ENCODE measurements around the gene POMT2. TPM values are rescaled to one million over a fixed set of nuclear protein-coding genes. Genes with fewer than 3 reads are reported as not detected.

The POMT2 gene
- polyA plus RNA-seq, 1 of the 3 experiments (the other 2 are of a cell fraction): 19.9 TPM

DNA sequence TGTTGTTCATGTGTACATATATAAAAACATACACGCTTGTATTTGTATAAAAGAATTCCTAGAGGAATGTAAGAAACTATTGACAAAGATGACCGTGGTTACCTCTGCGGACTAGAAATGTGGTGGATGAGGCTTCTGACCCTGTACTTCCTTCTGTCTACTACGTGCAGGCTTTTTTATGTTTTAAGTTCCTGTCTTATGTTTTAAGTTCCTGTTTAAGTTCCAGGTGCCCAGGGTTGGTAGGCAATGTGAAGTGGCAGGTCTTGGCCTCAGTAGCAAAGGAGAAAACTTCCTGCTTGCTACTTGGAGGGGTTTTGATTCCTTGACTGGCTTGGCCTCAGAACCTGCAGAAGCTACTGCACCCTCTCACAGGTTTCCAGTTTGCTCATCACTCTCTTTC lies 11.6 kb downstream of the POMT2 start (continued):
- no peak for TF ChIP-seq SIN3A (IDR thresholded peaks at IDR 0.05; ENCODE audit: borderline replicate concordance, low read depth, low read length)
- TF ChIP-seq FOSL2 (IDR thresholded peaks at IDR 0.05; ENCODE audit: borderline replicate concordance, low read depth): no peak

DNA sequence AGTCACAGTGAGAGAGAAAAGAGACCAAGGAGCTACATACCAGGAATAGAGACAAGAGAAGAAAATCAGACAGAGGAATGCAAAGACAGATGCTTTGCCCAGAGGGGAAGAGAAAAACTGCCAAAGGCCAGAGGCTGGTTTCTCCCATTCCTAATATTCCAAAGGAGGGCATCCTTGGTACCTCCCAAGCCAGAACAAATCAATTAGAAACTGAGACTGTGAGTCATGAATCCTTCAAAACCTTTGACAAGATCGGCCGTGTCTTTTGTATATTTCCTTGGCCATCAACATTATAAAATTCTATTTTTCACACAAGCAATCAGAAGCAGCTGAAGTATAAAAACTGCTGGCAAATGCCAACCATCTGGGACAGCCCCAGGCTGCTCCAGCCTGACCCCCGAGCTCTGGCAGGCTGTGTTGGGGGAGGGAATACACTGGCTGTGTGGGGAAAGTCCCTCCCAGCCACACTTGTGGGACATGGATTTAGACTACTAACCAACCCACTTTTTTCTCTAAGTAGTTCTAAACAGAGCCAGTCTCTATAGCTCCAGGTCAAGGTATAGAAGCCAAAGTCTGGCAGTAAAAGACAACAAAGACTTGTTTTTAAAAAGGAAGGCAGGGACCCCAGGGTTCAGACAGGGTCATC lies 13.7 kb downstream of the POMT2 start:
- H4K20me1 ChIP-seq (ENCODE audit: insufficient read depth): peaks cover 3% of the 10 kb centered on the region
- POLR2A ChIA-PET: interaction anchor here (1.2 kb wide), 1 partner anchor 15 kb away, joined by 4 read pairs; the partner anchor contains the start of gene GSTZ1
- H3K4me2 ChIP-seq: peak overlapping the region; percentile 66
- TF ChIP-seq RAD21 (IDR thresholded peaks at IDR 0.05; ENCODE audit: low read length) (no peak), RCOR1 (IDR thresholded peaks at IDR 0.05; ENCODE audit: low read length) (no peak), EP300 (IDR thresholded peaks at IDR 0.05; ENCODE audit: borderline replicate concordance in 1 of 2, low read depth in 1 of 2, low read length in 1 of 2) (no peak), GATA2 (CRISPR knock-in tag; IDR thresholded peaks at IDR 0.05) (no peak), NFIC (IDR thresholded peaks at IDR 0.05; ENCODE audit: borderline replicate concordance) (no peak), SMC3 (IDR thresholded peaks at IDR 0.05; ENCODE audit: low read depth, low read length) (no peak), SIN3A (IDR thresholded peaks at IDR 0.05; ENCODE audit: borderline replicate concordance, low read depth, low read length) (no peak), ELF1 (IDR thresholded peaks at IDR 0.05) (no peak), TEAD4 (IDR thresholded peaks at IDR 0.05; ENCODE audit: borderline replicate concordance, insufficient read depth) (no peak), RXRA (IDR thresholded peaks at IDR 0.05; ENCODE audit: borderline replicate concordance, low read depth) (no peak), FOSL2 (IDR thresholded peaks at IDR 0.05; ENCODE audit: borderline replicate concordance, low read depth) (no peak), CHD2 (IDR thresholded peaks at IDR 0.05; ENCODE audit: low read length, partially characterized antibody) (no peak)
- TF ChIP-seq, protein P1, sequence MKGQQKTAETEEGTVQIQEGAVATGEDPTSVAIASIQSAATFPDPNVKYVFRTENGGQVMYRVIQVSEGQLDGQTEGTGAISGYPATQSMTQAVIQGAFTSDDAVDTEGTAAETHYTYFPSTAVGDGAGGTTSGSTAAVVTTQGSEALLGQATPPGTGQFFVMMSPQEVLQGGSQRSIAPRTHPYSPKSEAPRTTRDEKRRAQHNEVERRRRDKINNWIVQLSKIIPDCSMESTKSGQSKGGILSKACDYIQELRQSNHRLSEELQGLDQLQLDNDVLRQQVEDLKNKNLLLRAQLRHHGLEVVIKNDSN (IDR thresholded peaks at IDR 0.05; ENCODE audit: borderline replicate concordance, low read depth): no peak
- TF ChIP-seq, protein P2, sequence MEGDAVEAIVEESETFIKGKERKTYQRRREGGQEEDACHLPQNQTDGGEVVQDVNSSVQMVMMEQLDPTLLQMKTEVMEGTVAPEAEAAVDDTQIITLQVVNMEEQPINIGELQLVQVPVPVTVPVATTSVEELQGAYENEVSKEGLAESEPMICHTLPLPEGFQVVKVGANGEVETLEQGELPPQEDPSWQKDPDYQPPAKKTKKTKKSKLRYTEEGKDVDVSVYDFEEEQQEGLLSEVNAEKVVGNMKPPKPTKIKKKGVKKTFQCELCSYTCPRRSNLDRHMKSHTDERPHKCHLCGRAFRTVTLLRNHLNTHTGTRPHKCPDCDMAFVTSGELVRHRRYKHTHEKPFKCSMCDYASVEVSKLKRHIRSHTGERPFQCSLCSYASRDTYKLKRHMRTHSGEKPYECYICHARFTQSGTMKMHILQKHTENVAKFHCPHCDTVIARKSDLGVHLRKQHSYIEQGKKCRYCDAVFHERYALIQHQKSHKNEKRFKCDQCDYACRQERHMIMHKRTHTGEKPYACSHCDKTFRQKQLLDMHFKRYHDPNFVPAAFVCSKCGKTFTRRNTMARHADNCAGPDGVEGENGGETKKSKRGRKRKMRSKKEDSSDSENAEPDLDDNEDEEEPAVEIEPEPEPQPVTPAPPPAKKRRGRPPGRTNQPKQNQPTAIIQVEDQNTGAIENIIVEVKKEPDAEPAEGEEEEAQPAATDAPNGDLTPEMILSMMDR (IDR thresholded peaks at IDR 0.05): no peak
- H3K9ac ChIP-seq: no peak overlapping the region
- H3K27me3 ChIP-seq (ENCODE audit: insufficient read depth): no peaks in the 10 kb centered on the region
- no peaks in the 10 kb centered on the region for H3K79me2 ChIP-seq (ENCODE audit: insufficient read depth)
- no peak overlapping the region; a peak in 1 of 4 replicates for H3K4me3 ChIP-seq (ENCODE audit: low read depth in 2 of 2, low read length in 1 of 2)
- H3K9me2 ChIP-seq: no peaks in the 10 kb centered on the region
- no peaks in the 10 kb centered on the region for H3K9me3 ChIP-seq
- peaks cover 9 to 25% of the 10 kb centered on the region in 2 experiments for H3K36me3 ChIP-seq (replicated peaks in 1 of 2; ENCODE audit: control insufficient read depth in 1 of 2, insufficient read depth in 2 of 2, low read length in 1 of 2)
- 19% methylated on average over 3 of the region's 3 CpGs for WGBS (ENCODE audit: low lambda C conversion rate)
- peaks cover 24% of the 10 kb centered on the region for H3F3A ChIP-seq (replicated peaks; ENCODE audit: insufficient read depth)
- CTCF ChIA-PET: interaction anchor here (0.7 to 2.3 kb wide), 7 partner anchors 9 to 431 kb away, joined by 3 to 40 read pairs (median 4); no protein-coding TSS in a partner anchor
- DNase-seq: peak; percentile 26
- H3K4me1 ChIP-seq (ENCODE audit: control insufficient read depth in 1 of 2, insufficient read depth in 2 of 2, low read depth in 1 of 2, low read length in 1 of 2): peaks cover 11 to 31% of the 10 kb centered on the region in 2 experiments
- no peak overlapping the region for H2AFZ ChIP-seq (ENCODE audit: low read depth)
- H3K27ac ChIP-seq (ENCODE audit: low read depth in 2 of 2, low read length in 1 of 2): peak overlapping the region; percentile 49 to 76

All from SK-N-SH (cell line).